OCI-LY1 (cell line): Measurements from ENCODE around the gene BABAM2.
"Not testable (repeated sequence)": the region's sequence is repeated elsewhere in the genome, so short reads cannot be mapped to it uniquely, and the experiment has no call there.

Source experiments
- H2AFZ ChIP-seq: fragments of 200-600 bp; sonication (generic), shearing (Covaris generic); 2 replicates; pipeline ENCODE4 v1.6.0; 2014; ENCODE audit warnings: antibody characterized with exemption, mild to moderate bottlenecking, low read length
- H3F3A ChIP-seq: fragments of 200-600 bp; sonication (generic), shearing (Covaris generic); 2 replicates; pipeline ENCODE4 v1.6.0; 2014; ENCODE audit warnings: mild to moderate bottlenecking, antibody characterized with exemption, low read length, moderate library complexity; ENCODE audit not compliant: insufficient read depth
- H3K27ac ChIP-seq: fragments of 200-600 bp; sonication (generic); 2 replicates; pipeline ENCODE4 v1.5.1; 2014; ENCODE audit warnings: low read length, mixed run types, mild to moderate bottlenecking, low read depth; ENCODE audit not compliant: poor library complexity, severe bottlenecking
- H3K27me3 ChIP-seq: fragments of 200-600 bp; sonication (generic); 2 replicates; pipeline ENCODE4 v1.6.0; 2014; ENCODE audit warnings: antibody characterized with exemption, mild to moderate bottlenecking, low read length, moderate library complexity; ENCODE audit not compliant: insufficient read depth
- H3K36me3 ChIP-seq: fragments of 200-600 bp; sonication (generic); 2 replicates; pipeline ENCODE4 v1.6.1; 2014; ENCODE audit warnings: mild to moderate bottlenecking, antibody characterized with exemption, low read length, moderate library complexity, mixed read lengths; ENCODE audit not compliant: insufficient read depth
- H3K4me1 ChIP-seq: fragments of 200-600 bp; sonication (generic); 2 replicates; pipeline ENCODE4 v1.5.1; 2014; ENCODE audit warnings: mild to moderate bottlenecking, low read length, moderate library complexity; ENCODE audit not compliant: insufficient read depth, severe bottlenecking
- H3K4me2 ChIP-seq: fragments of 200-600 bp; sonication (generic), shearing (Covaris generic); 2 replicates; pipeline ENCODE4 v1.6.1; 2014; ENCODE audit warnings: low read length
- H3K4me3 ChIP-seq: fragments of 200-600 bp; sonication (generic); 2 replicates; pipeline ENCODE4 v1.5.1; 2014; ENCODE audit warnings: low read length, low read depth, mild to moderate bottlenecking, mixed read lengths; ENCODE audit not compliant: poor library complexity, severe bottlenecking
- H3K79me2 ChIP-seq: fragments of 200-600 bp; shearing (Covaris generic); 2 replicates; pipeline ENCODE4 v1.6.1; 2016; ENCODE audit warnings: mixed run types, low read length, mixed read lengths; ENCODE audit not compliant: insufficient read depth
- H3K9ac ChIP-seq: fragments of 200-600 bp; sonication (generic), shearing (Covaris generic); 2 replicates; pipeline ENCODE4 v1.6.1; 2014; ENCODE audit warnings: mild to moderate bottlenecking, low read length, mixed read lengths
- H3K9me2 ChIP-seq: fragments of 200-600 bp; sonication (generic), shearing (Covaris generic); 2 replicates; pipeline ENCODE4 v1.6.1; 2014; ENCODE audit warnings: low read depth, mild to moderate bottlenecking, low read length, mixed read lengths
- H3K9me3 ChIP-seq: fragments of 200-600 bp; shearing (Covaris generic); 2 replicates; pipeline ENCODE4 v1.6.1; 2014; ENCODE audit warnings: low read length, mixed read lengths
- H4K20me1 ChIP-seq: fragments of 200-600 bp; sonication (generic), shearing (Covaris generic); 2 replicates; pipeline ENCODE4 v1.6.0; 2016; ENCODE audit warnings: mild to moderate bottlenecking, low read length; ENCODE audit not compliant: insufficient read depth
- EZH2 ChIP-seq: fragments of 200-600 bp; sonication (generic), shearing (Covaris generic); IDR thresholded peaks from 2 replicates; pipeline ENCODE4 v1.8.0; 2017; ENCODE audit warnings: borderline replicate concordance, mixed run types, mild to moderate bottlenecking, antibody characterized with exemption, low read length, moderate library complexity, mixed read lengths
- TF ChIP-seq, protein P1 (sequence below): fragments of 200-600 bp; sonication (generic), shearing (Covaris generic); IDR thresholded peaks from 2 replicates; pipeline ENCODE4 v1.5.1; 2017; ENCODE audit warnings: mild to moderate bottlenecking, antibody characterized with exemption, low read length, moderate library complexity, mixed read lengths

BABAM2 gene

DNA sequence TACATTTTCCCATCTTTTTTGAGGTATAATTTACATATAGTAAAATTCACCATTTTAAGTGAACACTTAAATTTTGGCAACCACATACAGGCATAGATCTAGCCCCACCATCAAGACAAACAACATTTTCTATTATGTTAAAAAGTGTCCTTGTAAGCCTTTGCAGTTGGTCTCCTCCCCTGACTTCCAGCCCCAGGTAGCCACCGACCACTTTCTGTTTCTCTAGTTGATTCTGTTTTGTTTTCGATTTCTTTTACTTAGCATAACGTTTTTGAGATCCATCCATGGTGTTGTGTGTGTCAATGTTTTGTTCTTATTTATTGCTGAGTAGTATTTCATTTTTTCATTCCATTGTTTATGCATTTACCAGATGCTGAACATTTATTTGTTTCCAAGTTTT is 366.7 kb downstream of the BABAM2 start:
- H3K4me3 ChIP-seq: no peak overlapping the region
- no peaks in the 10 kb centered on the region for H4K20me1 ChIP-seq
- H3K27ac ChIP-seq: no peak overlapping the region
- no peaks in the 10 kb centered on the region for H3F3A ChIP-seq
- H3K36me3 ChIP-seq: no peaks in the 10 kb centered on the region; the same call in 1 of the 2 replicates
- H3K9ac ChIP-seq: no peak overlapping the region
- TF ChIP-seq EZH2: no peak
- TF ChIP-seq, protein P1, sequence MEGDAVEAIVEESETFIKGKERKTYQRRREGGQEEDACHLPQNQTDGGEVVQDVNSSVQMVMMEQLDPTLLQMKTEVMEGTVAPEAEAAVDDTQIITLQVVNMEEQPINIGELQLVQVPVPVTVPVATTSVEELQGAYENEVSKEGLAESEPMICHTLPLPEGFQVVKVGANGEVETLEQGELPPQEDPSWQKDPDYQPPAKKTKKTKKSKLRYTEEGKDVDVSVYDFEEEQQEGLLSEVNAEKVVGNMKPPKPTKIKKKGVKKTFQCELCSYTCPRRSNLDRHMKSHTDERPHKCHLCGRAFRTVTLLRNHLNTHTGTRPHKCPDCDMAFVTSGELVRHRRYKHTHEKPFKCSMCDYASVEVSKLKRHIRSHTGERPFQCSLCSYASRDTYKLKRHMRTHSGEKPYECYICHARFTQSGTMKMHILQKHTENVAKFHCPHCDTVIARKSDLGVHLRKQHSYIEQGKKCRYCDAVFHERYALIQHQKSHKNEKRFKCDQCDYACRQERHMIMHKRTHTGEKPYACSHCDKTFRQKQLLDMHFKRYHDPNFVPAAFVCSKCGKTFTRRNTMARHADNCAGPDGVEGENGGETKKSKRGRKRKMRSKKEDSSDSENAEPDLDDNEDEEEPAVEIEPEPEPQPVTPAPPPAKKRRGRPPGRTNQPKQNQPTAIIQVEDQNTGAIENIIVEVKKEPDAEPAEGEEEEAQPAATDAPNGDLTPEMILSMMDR: no peak
- H3K9me2 ChIP-seq: no peaks in the 10 kb centered on the region
- H2AFZ ChIP-seq: no peak overlapping the region
- H3K79me2 ChIP-seq: no peaks in the 10 kb centered on the region
- H3K27me3 ChIP-seq: no peaks in the 10 kb centered on the region
- H3K4me2 ChIP-seq: no peak overlapping the region
- no peaks in the 10 kb centered on the region for H3K4me1 ChIP-seq
- H3K9me3 ChIP-seq: no peaks in the 10 kb centered on the region

DNA sequence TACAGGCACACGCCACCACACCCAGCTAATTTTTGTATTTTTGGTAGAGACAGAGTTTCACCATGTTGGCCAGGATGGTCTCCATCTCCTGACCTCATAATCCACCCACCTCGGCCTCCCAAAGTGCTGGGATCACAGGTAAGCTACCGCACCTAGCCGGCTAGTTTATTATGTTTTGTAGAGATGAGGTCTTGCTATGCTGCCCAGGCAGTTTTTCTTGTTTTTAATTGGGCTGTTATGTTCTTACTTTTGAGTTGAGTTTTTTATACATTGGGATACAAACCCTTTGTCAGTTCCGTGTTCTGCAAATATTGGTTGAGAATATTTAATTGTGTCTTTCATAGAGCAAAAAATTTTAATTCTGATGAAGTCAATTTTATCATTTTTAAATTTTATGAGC is 368.7 kb downstream of the BABAM2 start:
- H4K20me1 ChIP-seq, H3K9me2 ChIP-seq, H3K79me2 ChIP-seq, H3K27me3 ChIP-seq, H3K4me2 ChIP-seq, H3K9me3 ChIP-seq, H3K27ac ChIP-seq, H3K36me3 ChIP-seq, H3K4me1 ChIP-seq, H3K9ac ChIP-seq, H2AFZ ChIP-seq, H3F3A ChIP-seq, H3K4me3 ChIP-seq: not testable (repeated sequence)

DNA sequence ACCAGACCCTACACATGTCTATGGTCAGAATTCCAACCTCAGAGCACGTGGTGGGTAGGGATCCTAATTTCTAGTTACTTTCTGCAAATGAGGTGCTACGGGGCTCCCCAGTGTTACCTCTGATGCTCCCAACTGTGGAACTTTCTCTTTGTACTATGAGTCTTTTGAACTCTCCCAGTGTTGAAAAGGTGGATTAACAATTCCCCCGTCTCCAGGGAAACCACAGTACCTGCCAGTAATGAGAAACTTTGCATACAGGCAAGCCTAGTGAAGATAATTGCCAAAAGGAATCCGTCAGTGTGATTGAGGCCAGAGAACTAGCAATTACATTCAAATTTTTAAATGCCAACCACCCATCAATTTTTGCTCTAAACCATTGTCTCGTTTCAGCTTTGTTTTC is 373.2 kb downstream of the BABAM2 start:
- Histone ChIP-seq H3K27ac (no peak overlapping the region), H3K79me2 (no peaks in the 10 kb centered on the region), H3K9me2 (no peaks in the 10 kb centered on the region), H3K9me3 (no peaks in the 10 kb centered on the region), H3F3A (no peaks in the 10 kb centered on the region), H3K9ac (no peak overlapping the region), H3K4me3 (no peak overlapping the region), H4K20me1 (no peaks in the 10 kb centered on the region), H3K36me3 (no peaks in the 10 kb centered on the region; the same call in 1 of the 2 replicates), H3K27me3 (no peaks in the 10 kb centered on the region), H3K4me2 (no peak overlapping the region), H2AFZ (no peak overlapping the region), H3K4me1 (no peaks in the 10 kb centered on the region)
- TF ChIP-seq EZH2: no peak
- TF ChIP-seq, protein P1: no peak

DNA sequence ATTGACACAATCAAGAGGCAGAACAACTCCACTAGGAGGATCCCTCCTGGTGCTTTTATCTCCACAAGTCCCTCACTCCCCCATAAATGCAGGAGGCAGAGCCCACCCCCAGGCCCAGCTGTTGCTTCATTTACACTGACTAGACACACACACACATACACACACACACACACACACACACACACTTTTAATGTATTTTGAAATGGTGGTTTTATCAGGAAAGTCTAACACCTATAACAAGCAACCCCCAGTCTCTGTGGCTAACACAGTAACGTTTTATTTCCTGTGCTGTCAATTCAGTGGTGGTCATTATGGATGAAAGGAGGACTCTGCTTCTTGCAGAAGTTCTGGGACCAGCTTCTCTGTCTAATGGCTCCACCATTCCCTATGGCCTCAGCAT is 376.8 kb downstream of the BABAM2 start:
- Histone ChIP-seq H3K4me3 (no peak overlapping the region), H3K79me2 (no peaks in the 10 kb centered on the region), H3K36me3 (no peaks in the 10 kb centered on the region), H3K27ac (no peak overlapping the region), H3K4me1 (no peaks in the 10 kb centered on the region), H3K4me2 (no peak overlapping the region), H4K20me1 (no peaks in the 10 kb centered on the region), H3F3A (no peaks in the 10 kb centered on the region), H3K27me3 (no peaks in the 10 kb centered on the region), H3K9ac (no peak overlapping the region), H3K9me2 (no peaks in the 10 kb centered on the region), H2AFZ (no peak overlapping the region), H3K9me3 (no peaks in the 10 kb centered on the region)
- TF ChIP-seq, protein P1: no peak
- TF ChIP-seq EZH2: no peak
